WERI-Rb-1 (cell line): ENCODE results near the gene RAD51B.
"Not testable (repeated sequence)": the region's sequence is repeated elsewhere in the genome, so short reads cannot be mapped to it uniquely, and the experiment has no call there.

ENCODE experiments used
- DNase-seq: peaks from one replicate; pipeline ENCODE4 v3.0.0-alpha.2; 2020
- H3K27ac ChIP-seq: fragments of 250-450 bp; sonication (Bioruptor Pico); 2 replicates; pipeline ENCODE4 v1.5.1; 2020; ENCODE audit warnings: mild to moderate bottlenecking, moderate library complexity
- H3K27me3 ChIP-seq: fragments of 250-450 bp; sonication (Bioruptor Pico); 2 replicates; pipeline ENCODE4 v1.5.1; 2021; ENCODE audit warnings: mild to moderate bottlenecking, low read depth, moderate library complexity; ENCODE audit not compliant: insufficient read depth, severe bottlenecking
- H3K36me3 ChIP-seq: fragments of 250-450 bp; sonication (Bioruptor Pico); 2 replicates; pipeline ENCODE4 v1.5.1; 2020; ENCODE audit warnings: mild to moderate bottlenecking, moderate library complexity
- H3K4me3 ChIP-seq: 2 replicates; pipeline ENCODE4 v1.5.1; 2011; ENCODE audit warnings: low read depth, mild to moderate bottlenecking, control low read depth, low read length
- H3K9me3 ChIP-seq: fragments of 250-450 bp; sonication (Bioruptor Pico); 2 replicates; pipeline ENCODE4 v1.5.1; 2021; ENCODE audit warnings: mild to moderate bottlenecking, moderate library complexity; ENCODE audit not compliant: severe bottlenecking
- CTCF ChIP-seq: IDR thresholded peaks from 2 replicates; pipeline ENCODE4 v1.5.1; 2011; ENCODE audit warnings: low read depth, mild to moderate bottlenecking, control low read depth, inconsistent platforms, low read length

Gene RAD51B

DNA sequence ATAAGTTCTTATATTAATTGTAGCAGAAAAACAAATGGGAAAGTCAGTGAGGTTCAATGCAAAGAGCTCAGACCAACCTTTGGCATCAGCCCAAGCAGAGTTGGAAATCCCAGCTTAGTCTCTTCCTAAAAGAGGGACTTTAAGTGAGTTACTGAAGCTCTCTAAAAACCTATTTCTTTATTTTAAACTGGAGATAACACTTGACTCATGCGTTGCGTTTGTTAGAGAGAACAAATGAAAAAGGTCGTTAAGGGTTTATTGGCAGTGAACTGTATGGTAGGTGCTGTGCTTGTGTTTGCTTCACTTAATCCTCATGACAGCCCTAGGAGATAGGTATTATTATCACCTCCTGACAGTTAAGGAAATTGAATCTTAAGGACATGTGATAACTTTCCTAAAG is 396.5 kb downstream of the RAD51B start:
- Histone ChIP-seq H3K36me3 (no peaks in the 10 kb centered on the region), H3K27ac (no peak overlapping the region), H3K27me3 (no peaks in the 10 kb centered on the region), H3K9me3 (no peaks in the 10 kb centered on the region), H3K4me3 (no peak overlapping the region)
- no peak for TF ChIP-seq CTCF
- DNase-seq = no peak

DNA sequence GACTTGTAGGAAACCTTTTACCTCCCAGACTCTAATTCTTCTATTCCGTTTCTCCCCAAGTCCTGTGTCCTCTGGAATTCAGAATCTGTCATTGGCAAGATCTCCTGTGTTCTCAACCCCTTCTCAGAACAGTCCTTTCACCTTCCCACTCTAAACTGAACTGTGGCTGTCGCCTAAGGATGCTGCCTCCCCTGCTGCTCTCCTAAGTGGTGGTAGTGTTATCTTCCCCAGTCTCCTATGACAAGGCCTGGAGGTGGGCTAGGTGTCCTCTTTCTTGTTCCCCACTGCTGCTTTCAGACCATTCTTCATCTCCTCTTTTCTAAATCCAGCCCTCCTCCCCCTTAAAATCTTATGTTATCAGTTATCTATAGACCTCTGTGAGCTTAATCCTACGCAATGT is 397.4 kb downstream of the RAD51B start:
- H3K4me3 ChIP-seq = no peak overlapping the region
- H3K36me3 ChIP-seq = no peaks in the 10 kb centered on the region
- no peak for DNase-seq
- no peak for TF ChIP-seq CTCF
- no peaks in the 10 kb centered on the region for H3K9me3 ChIP-seq
- H3K27me3 ChIP-seq = no peaks in the 10 kb centered on the region
- H3K27ac ChIP-seq = no peak overlapping the region

DNA sequence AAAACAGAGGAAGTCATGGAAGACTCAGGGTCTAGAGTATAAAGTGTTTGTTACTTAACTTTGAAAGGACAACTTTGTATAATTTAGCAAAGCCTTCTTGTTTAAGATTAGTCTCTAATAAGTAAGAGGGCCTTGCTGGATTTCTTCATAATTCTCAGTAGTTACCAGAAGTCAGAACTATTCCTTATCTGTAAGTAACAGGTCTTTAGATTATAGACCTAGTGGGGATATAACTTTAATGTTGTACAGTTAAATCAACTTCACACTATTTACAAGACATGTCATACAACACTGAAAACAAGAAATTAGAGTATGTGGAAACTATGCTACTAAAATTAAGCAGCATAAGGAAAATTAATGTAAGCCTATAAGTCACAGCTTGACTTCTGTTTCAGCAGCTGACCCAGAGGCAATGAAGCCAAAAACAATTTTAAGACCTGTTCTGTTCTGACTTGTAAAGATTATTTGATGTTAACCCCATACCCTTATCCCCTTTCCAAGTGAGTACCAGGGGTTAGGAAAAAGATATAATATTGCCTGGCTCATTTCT is 398.3 kb downstream of the RAD51B start:
- Histone ChIP-seq H3K36me3 (no peaks in the 10 kb centered on the region), H3K4me3 (no peak overlapping the region), H3K27ac (no peak overlapping the region), H3K27me3 (no peaks in the 10 kb centered on the region), H3K9me3 (no peaks in the 10 kb centered on the region)
- no peak for DNase-seq
- no peak for TF ChIP-seq CTCF

GRCh38 chr14:68219407-68219806 is 399.8 kb downstream of the RAD51B start:
- TF ChIP-seq CTCF = no peak
- no peaks in the 10 kb centered on the region for H3K27me3 ChIP-seq
- H3K27ac ChIP-seq = no peak overlapping the region
- H3K36me3 ChIP-seq = no peaks in the 10 kb centered on the region
- no peak overlapping the region for H3K4me3 ChIP-seq
- no peaks in the 10 kb centered on the region for H3K9me3 ChIP-seq
- no peak for DNase-seq

GRCh38 chr14:68221046-68221445 is 401.5 kb downstream of the RAD51B start:
- DNase-seq, H3K27me3 ChIP-seq, H3K4me3 ChIP-seq: not testable (repeated sequence)

DNA sequence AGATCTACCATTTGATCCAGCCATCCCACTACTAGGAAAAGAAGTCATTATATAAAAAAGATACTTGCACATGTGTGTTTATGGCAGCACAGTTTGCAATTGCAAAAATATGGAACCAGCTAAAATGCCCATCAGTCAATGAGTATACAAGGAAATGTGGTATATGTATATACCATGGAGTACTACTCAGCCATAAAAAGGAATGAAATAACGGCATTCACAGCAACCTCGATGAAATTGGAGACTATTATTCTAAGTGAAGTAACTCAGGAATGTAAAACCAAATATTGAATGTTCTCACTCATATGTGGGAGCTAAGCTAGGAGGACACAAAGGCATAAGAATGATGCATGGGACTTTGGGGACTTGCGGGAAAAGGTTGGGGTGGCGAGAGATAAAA is 402.6 kb downstream of the RAD51B start:
- Histone ChIP-seq H3K27me3 (no peaks in the 10 kb centered on the region), H3K4me3 (no peak overlapping the region), H3K36me3 (no peaks in the 10 kb centered on the region), H3K27ac (no peak overlapping the region), H3K9me3 (no peaks in the 10 kb centered on the region)
- TF ChIP-seq CTCF = no peak
- DNase-seq = no peak

More at GRCh38 chr14:68221046-68221445, 401.5 kb downstream of the RAD51B start:
- not testable (repeated sequence) for H3K27ac ChIP-seq, H3K9me3 ChIP-seq, H3K36me3 ChIP-seq
